WTC11 (cell line): ENCODE measurements around the gene UBE2F. TPM values are rescaled to one million over a fixed set of nuclear protein-coding genes. Genes with fewer than 3 reads are reported as not detected.

Source experiments
- ATAC-seq: fragments of 200-7000 bp; cut with Tn5 transposase; 2 replicates; pipeline ENCODE4 v1.10.0; 2021; ENCODE audit warnings: mild to moderate bottlenecking, moderate library complexity
- CTCF ChIA-PET: fragments of 300-600 bp; sonication (Branson Sonifier 250); formaldehyde crosslinking; loops from one replicate; lab custom pipeline; 2021; ENCODE audit warnings: antibody characterized with exemption; lab: Charles Lee
- POLR2A ChIA-PET: fragments of 350-600 bp; sonication (Branson Sonifier 250); formaldehyde crosslinking; loops from one replicate; lab custom pipeline; 2021; ENCODE audit warnings: antibody characterized with exemption; lab: Charles Lee
- DNase-seq: peaks from one replicate; pipeline ENCODE4 v3.0.0; 2021; ENCODE audit warnings: low spot score
- H3K27ac Mint-ChIP-seq: 2 replicates; pipeline ENCODE4 v1.8.0; 2021; ENCODE audit warnings: mixed read lengths
- H3K27me3 Mint-ChIP-seq: 2 replicates; pipeline ENCODE4 v1.8.0; 2021; ENCODE audit warnings: low read depth, mild to moderate bottlenecking, moderate library complexity, mixed read lengths
- H3K36me3 Mint-ChIP-seq: 2 replicates; pipeline ENCODE4 v1.8.0; 2021; ENCODE audit warnings: mixed read lengths
- H3K4me1 Mint-ChIP-seq: 2 replicates; pipeline ENCODE4 v1.8.0; 2022; ENCODE audit warnings: mixed read lengths
- H3K4me3 Mint-ChIP-seq: 2 replicates; pipeline ENCODE4 v1.8.0; 2021; ENCODE audit warnings: mild to moderate bottlenecking, moderate library complexity, mixed read lengths
- H3K9me3 Mint-ChIP-seq: 2 replicates; pipeline ENCODE4 v1.8.0; 2021; ENCODE audit warnings: mixed read lengths
- ATF1 ChIP-seq: sonication (generic); formaldehyde crosslinking; IDR thresholded peaks from 2 replicates; pipeline ENCODE4 v1.8.1; 2023; ENCODE audit warnings: mild to moderate bottlenecking, moderate library complexity, missing genetic modification reagents
- CREB1 ChIP-seq: sonication (generic); formaldehyde crosslinking; IDR thresholded peaks from 2 replicates; pipeline ENCODE4 v1.8.0; 2023; ENCODE audit warnings: mild to moderate bottlenecking, missing genetic modification reagents
- CREM ChIP-seq: sonication (generic); formaldehyde crosslinking; IDR thresholded peaks from 2 replicates; pipeline ENCODE4 v1.8.1; 2022; ENCODE audit warnings: mild to moderate bottlenecking, missing genetic modification reagents, moderate library complexity
- FOXP1 ChIP-seq: sonication (generic); formaldehyde crosslinking; IDR thresholded peaks from 2 replicates; pipeline ENCODE4 v1.8.0; 2022; ENCODE audit warnings: missing genetic modification reagents, mild to moderate bottlenecking, moderate library complexity, borderline replicate concordance
- HMGA2 ChIP-seq: fragments of 250-450 bp; sonication (Bioruptor Pico); IDR thresholded peaks from 2 replicates; pipeline ENCODE4 v1.4.0; 2021; ENCODE audit warnings: mild to moderate bottlenecking, moderate library complexity
- JAZF1 ChIP-seq: fragments of 250-450 bp; sonication (Bioruptor Pico); IDR thresholded peaks from 2 replicates; pipeline ENCODE4 v1.9.0; 2021; ENCODE audit warnings: moderate library complexity, mild to moderate bottlenecking, inconsistent platforms
- NFE2L1 ChIP-seq: sonication (generic); formaldehyde crosslinking; IDR thresholded peaks from 2 replicates; pipeline ENCODE4 v1.8.1; 2023; ENCODE audit warnings: missing genetic modification reagents
- NFYB ChIP-seq: sonication (generic); formaldehyde crosslinking; conservative IDR thresholded peaks from 2 replicates; pipeline ENCODE4 v1.8.0; 2022; ENCODE audit warnings: low read depth, missing genetic modification reagents
- SP1 ChIP-seq: sonication (generic); formaldehyde crosslinking; conservative IDR thresholded peaks from 2 replicates; pipeline ENCODE4 v1.8.1; 2022; ENCODE audit warnings: missing genetic modification reagents
- TCF7 ChIP-seq: sonication (generic); formaldehyde crosslinking; IDR thresholded peaks from 2 replicates; pipeline ENCODE4 v1.8.0; 2022; ENCODE audit warnings: mild to moderate bottlenecking, low read depth, missing genetic modification reagents, moderate library complexity
- ZBTB21 ChIP-seq: sonication (generic); formaldehyde crosslinking; IDR thresholded peaks from 2 replicates; pipeline ENCODE4 v1.8.1; 2023; ENCODE audit warnings: mild to moderate bottlenecking, missing genetic modification reagents, borderline replicate concordance
- total RNA-seq: library from RNA; stranded (reverse); gene quantifications from 3 replicates; pipeline ENCODE4 v1.2.3, GENCODE V29; 2021
- TF ChIP-seq, protein P1 (sequence below): sonication (generic); formaldehyde crosslinking; IDR thresholded peaks from 2 replicates; pipeline ENCODE4 v1.8.0; 2022; ENCODE audit warnings: mild to moderate bottlenecking, missing genetic modification reagents
- TF ChIP-seq, protein P2 (sequence below): sonication (generic); formaldehyde crosslinking; IDR thresholded peaks from 2 replicates; pipeline ENCODE4 v1.8.0; 2022; ENCODE audit warnings: mild to moderate bottlenecking, missing genetic modification reagents
- TF ChIP-seq, protein P3 (sequence below): sonication (generic); formaldehyde crosslinking; IDR thresholded peaks from 2 replicates; pipeline ENCODE4 v1.8.0; 2023; ENCODE audit warnings: mild to moderate bottlenecking, missing genetic modification reagents
- TF ChIP-seq, protein P4 (sequence below): fragments of 250-450 bp; sonication (Bioruptor Pico); IDR thresholded peaks from 2 replicates; pipeline ENCODE4 v1.9.0; 2021; ENCODE audit warnings: mild to moderate bottlenecking, borderline replicate concordance
- TF ChIP-seq, protein P5 (sequence below): sonication (generic); formaldehyde crosslinking; IDR thresholded peaks from 2 replicates; pipeline ENCODE4 v1.8.1; 2023; ENCODE audit warnings: mild to moderate bottlenecking, missing genetic modification reagents, moderate library complexity
- TF ChIP-seq, protein P6 (sequence below): sonication (generic); formaldehyde crosslinking; IDR thresholded peaks from 2 replicates; pipeline ENCODE4 v1.8.1; 2022; ENCODE audit warnings: missing genetic modification reagents, borderline replicate concordance
- TF ChIP-seq, protein P7 (sequence below): fragments of 250-450 bp; sonication (Bioruptor Pico); IDR thresholded peaks from 2 replicates; pipeline ENCODE4 v1.8.0; 2021; ENCODE audit warnings: mild to moderate bottlenecking
- TF ChIP-seq, protein P8 (sequence below): sonication (generic); formaldehyde crosslinking; IDR thresholded peaks from 2 replicates; pipeline ENCODE4 v1.8.0; 2023; ENCODE audit warnings: missing genetic modification reagents

Gene UBE2F
- total RNA-seq, 1 experiment from 2014 or later = 49.5 TPM

DNA sequence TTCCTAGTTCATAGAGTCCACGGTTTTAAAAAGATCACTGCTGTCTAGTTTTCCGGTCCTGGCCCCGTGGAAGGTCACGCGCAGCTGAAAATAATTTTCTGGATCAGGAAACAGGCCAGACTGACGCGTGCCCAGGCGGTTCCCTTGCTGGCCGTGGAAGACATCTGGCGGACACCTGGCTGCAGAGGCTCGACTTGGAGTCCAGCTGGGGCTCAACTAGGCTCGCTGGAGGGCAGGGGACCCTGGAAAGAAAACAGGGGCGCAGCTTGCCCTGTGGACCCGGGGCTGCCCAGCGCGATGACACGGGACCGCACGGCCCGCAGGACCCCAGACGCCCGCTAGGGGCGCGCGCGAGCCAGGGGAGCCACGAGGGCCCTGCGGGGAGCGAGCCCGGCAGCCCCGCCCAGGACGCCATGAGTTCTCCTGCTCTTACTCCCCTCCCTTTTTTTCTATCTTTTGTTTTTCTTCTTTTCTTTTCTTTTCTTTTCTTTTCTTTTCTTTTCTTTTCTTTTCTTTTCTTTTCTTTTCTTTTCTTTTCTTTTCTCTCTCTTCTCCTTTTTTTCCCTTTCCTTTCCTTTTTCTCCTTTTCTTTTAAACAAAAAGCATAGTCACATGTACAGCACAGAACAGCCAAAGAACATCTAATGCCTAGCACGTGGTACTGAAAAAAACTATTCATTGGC, 43.2 kb upstream of the UBE2F start (continued):
- TF ChIP-seq, protein P1, sequence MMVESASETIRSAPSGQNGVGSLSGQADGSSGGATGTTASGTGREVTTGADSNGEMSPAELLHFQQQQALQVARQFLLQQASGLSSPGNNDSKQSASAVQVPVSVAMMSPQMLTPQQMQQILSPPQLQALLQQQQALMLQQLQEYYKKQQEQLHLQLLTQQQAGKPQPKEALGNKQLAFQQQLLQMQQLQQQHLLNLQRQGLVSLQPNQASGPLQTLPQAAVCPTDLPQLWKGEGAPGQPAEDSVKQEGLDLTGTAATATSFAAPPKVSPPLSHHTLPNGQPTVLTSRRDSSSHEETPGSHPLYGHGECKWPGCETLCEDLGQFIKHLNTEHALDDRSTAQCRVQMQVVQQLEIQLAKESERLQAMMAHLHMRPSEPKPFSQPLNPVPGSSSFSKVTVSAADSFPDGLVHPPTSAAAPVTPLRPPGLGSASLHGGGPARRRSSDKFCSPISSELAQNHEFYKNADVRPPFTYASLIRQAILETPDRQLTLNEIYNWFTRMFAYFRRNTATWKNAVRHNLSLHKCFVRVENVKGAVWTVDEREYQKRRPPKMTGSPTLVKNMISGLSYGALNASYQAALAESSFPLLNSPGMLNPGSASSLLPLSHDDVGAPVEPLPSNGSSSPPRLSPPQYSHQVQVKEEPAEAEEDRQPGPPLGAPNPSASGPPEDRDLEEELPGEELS (CRISPR knock-in tag) = no peak
- TF ChIP-seq FOXP1 (CRISPR knock-in tag) = no peak
- no peak for TF ChIP-seq CREB1 (CRISPR knock-in tag)
- TF ChIP-seq NFYB (CRISPR knock-in tag) = no peak
- TF ChIP-seq, protein P2, sequence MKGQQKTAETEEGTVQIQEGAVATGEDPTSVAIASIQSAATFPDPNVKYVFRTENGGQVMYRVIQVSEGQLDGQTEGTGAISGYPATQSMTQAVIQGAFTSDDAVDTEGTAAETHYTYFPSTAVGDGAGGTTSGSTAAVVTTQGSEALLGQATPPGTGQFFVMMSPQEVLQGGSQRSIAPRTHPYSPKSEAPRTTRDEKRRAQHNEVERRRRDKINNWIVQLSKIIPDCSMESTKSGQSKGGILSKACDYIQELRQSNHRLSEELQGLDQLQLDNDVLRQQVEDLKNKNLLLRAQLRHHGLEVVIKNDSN (CRISPR knock-in tag) = no peak
- no peak for TF ChIP-seq TCF7 (CRISPR knock-in tag)
- no peak for TF ChIP-seq CREM (CRISPR knock-in tag)
- no peak for TF ChIP-seq ZBTB21 (CRISPR knock-in tag)
- TF ChIP-seq JAZF1 = no peak
- TF ChIP-seq ATF1 (CRISPR knock-in tag) = no peak
- 0 out of 2 replicates have a peak, but pooled peaks have one; percentile 46 for TF ChIP-seq SP1 (CRISPR knock-in tag)
- TF ChIP-seq NFE2L1 = no peak
- TF ChIP-seq HMGA2 (CRISPR knock-in tag) = no peak
- TF ChIP-seq, protein P3, sequence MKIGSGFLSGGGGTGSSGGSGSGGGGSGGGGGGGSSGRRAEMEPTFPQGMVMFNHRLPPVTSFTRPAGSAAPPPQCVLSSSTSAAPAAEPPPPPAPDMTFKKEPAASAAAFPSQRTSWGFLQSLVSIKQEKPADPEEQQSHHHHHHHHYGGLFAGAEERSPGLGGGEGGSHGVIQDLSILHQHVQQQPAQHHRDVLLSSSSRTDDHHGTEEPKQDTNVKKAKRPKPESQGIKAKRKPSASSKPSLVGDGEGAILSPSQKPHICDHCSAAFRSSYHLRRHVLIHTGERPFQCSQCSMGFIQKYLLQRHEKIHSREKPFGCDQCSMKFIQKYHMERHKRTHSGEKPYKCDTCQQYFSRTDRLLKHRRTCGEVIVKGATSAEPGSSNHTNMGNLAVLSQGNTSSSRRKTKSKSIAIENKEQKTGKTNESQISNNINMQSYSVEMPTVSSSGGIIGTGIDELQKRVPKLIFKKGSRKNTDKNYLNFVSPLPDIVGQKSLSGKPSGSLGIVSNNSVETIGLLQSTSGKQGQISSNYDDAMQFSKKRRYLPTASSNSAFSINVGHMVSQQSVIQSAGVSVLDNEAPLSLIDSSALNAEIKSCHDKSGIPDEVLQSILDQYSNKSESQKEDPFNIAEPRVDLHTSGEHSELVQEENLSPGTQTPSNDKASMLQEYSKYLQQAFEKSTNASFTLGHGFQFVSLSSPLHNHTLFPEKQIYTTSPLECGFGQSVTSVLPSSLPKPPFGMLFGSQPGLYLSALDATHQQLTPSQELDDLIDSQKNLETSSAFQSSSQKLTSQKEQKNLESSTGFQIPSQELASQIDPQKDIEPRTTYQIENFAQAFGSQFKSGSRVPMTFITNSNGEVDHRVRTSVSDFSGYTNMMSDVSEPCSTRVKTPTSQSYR (CRISPR knock-in tag) = no peak
- TF ChIP-seq, protein P4, sequence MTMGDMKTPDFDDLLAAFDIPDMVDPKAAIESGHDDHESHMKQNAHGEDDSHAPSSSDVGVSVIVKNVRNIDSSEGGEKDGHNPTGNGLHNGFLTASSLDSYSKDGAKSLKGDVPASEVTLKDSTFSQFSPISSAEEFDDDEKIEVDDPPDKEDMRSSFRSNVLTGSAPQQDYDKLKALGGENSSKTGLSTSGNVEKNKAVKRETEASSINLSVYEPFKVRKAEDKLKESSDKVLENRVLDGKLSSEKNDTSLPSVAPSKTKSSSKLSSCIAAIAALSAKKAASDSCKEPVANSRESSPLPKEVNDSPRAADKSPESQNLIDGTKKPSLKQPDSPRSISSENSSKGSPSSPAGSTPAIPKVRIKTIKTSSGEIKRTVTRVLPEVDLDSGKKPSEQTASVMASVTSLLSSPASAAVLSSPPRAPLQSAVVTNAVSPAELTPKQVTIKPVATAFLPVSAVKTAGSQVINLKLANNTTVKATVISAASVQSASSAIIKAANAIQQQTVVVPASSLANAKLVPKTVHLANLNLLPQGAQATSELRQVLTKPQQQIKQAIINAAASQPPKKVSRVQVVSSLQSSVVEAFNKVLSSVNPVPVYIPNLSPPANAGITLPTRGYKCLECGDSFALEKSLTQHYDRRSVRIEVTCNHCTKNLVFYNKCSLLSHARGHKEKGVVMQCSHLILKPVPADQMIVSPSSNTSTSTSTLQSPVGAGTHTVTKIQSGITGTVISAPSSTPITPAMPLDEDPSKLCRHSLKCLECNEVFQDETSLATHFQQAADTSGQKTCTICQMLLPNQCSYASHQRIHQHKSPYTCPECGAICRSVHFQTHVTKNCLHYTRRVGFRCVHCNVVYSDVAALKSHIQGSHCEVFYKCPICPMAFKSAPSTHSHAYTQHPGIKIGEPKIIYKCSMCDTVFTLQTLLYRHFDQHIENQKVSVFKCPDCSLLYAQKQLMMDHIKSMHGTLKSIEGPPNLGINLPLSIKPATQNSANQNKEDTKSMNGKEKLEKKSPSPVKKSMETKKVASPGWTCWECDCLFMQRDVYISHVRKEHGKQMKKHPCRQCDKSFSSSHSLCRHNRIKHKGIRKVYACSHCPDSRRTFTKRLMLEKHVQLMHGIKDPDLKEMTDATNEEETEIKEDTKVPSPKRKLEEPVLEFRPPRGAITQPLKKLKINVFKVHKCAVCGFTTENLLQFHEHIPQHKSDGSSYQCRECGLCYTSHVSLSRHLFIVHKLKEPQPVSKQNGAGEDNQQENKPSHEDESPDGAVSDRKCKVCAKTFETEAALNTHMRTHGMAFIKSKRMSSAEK = no peak
- TF ChIP-seq, protein P5, sequence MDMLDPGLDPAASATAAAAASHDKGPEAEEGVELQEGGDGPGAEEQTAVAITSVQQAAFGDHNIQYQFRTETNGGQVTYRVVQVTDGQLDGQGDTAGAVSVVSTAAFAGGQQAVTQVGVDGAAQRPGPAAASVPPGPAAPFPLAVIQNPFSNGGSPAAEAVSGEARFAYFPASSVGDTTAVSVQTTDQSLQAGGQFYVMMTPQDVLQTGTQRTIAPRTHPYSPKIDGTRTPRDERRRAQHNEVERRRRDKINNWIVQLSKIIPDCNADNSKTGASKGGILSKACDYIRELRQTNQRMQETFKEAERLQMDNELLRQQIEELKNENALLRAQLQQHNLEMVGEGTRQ = no peak

DNA sequence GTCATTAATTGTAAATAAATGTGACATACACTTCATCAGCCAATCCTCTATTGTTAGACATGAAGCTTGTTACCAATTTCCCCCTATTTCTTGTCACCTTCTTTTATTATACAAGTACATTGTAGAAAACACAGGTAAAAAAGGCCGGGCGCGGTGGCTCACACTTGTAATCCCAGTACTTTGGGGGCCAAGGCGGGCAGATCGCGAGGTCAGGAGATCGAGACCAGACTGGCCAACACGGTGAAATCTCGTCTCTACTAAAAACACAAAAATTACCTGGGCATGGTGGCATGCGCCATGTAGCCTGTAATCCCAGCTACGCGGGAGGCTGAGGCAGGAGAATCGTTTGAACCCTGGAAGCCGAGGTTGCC, 42.7 kb upstream of the UBE2F start:
- H3K9me3 Mint-ChIP-seq = peaks cover 7% of the 10 kb centered on the region
- H3K4me1 Mint-ChIP-seq = 0 out of 2 replicates have a peak, but pooled peaks cover 4% of the 10 kb centered on the region
- CTCF ChIA-PET = interaction anchor here (0.7 to 1.9 kb wide), 13 partner anchors 14 to 216 kb away, joined by 3 to 16 read pairs (median 4); no protein-coding TSS in a partner anchor
- peaks cover 2% of the 10 kb centered on the region; the same call in 1 of the 2 replicates for H3K27me3 Mint-ChIP-seq
- no peak overlapping the region for H3K4me3 Mint-ChIP-seq
- ATAC-seq (no peak), DNase-seq (no peak)
- POLR2A ChIA-PET = no interaction called here
- no peak overlapping the region for H3K27ac Mint-ChIP-seq
- TF ChIP-seq, protein P6, sequence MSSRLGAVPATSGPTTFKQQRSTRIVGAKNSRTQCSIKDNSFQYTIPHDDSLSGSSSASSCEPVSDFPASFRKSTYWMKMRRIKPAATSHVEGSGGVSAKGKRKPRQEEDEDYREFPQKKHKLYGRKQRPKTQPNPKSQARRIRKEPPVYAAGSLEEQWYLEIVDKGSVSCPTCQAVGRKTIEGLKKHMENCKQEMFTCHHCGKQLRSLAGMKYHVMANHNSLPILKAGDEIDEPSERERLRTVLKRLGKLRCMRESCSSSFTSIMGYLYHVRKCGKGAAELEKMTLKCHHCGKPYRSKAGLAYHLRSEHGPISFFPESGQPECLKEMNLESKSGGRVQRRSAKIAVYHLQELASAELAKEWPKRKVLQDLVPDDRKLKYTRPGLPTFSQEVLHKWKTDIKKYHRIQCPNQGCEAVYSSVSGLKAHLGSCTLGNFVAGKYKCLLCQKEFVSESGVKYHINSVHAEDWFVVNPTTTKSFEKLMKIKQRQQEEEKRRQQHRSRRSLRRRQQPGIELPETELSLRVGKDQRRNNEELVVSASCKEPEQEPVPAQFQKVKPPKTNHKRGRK = peak; percentile 16
- TF ChIP-seq, protein P7, sequence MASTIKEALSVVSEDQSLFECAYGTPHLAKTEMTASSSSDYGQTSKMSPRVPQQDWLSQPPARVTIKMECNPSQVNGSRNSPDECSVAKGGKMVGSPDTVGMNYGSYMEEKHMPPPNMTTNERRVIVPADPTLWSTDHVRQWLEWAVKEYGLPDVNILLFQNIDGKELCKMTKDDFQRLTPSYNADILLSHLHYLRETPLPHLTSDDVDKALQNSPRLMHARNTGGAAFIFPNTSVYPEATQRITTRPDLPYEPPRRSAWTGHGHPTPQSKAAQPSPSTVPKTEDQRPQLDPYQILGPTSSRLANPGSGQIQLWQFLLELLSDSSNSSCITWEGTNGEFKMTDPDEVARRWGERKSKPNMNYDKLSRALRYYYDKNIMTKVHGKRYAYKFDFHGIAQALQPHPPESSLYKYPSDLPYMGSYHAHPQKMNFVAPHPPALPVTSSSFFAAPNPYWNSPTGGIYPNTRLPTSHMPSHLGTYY = no peak
- TF ChIP-seq, protein P8, sequence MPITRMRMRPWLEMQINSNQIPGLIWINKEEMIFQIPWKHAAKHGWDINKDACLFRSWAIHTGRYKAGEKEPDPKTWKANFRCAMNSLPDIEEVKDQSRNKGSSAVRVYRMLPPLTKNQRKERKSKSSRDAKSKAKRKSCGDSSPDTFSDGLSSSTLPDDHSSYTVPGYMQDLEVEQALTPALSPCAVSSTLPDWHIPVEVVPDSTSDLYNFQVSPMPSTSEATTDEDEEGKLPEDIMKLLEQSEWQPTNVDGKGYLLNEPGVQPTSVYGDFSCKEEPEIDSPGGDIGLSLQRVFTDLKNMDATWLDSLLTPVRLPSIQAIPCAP = no peak
- H3K36me3 Mint-ChIP-seq = peaks cover 2% of the 10 kb centered on the region; the same call in 1 of the 2 replicates
